ENCODE measurements around the gene H6PD.

Gene H6PD

DNA sequence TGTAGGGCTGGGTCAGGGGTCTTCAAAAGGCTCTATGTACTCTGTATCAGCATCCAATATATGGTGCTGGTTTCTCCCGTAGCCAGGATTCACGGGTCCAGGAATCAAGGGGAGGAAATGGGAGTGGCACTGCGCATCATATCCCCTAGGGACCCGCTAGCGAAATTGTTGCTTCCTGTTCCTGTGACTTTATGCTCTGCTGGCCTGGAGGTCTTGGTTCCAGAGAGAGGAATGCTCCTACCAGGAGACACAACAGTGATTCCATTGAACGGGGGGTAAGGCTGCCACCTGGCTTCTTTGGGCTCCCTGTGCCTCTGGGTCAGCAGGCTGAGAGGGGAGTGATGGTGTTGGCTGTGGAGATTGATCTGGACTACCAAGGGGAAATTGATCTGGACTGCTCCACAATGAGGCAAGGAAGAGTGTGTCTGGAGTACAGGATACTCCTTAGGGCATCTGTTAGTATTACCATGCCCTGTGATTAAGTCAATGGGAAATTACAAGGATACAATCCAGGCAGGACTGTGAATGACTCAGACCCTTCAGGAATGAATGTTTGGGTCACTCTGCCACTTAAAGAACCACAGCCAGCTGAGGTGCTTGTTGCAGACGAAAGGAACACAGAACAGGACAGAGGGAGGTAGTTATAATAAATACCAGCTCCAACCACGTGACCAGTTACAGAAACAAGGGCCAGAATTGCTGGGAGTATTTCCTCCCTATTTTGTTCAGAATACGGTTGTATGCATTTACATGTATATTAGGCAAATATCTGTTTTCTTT, 68.4 kb downstream of the H6PD start:
- H3K4me3 ChIP-seq (replicated peaks; ENCODE audit: low read depth, low read length): no peak overlapping the region
- no peak for TF ChIP-seq CTCF (IDR thresholded peaks at IDR 0.05; ENCODE audit: low read depth, low read length, missing control alignments)
- peak; percentile 87 for DNase-seq (ENCODE audit: extremely low read depth, low read depth)

DNA sequence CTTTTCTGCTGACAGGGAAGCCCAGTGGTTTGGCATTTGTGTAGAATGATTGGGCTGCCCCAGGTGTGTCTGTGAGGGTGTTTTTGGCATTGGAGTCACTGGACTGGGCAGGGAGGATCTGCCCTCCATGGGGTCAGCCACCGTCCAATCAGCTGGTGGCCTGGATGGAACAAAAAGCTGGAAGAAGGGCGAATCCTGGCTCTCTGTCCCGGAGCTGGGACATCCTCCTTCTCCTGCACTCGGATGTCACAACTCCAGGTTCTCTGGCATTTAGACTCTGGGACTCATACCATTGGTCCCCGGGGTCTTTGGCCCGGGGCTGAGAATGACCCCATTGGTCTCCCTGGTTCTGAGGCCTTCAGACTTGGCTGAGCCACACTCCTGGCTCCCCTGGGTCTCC, 69.3 kb downstream of the H6PD start:
- no peak for TF ChIP-seq CTCF (IDR thresholded peaks at IDR 0.05; ENCODE audit: low read depth, low read length, missing control alignments)
- H3K4me3 ChIP-seq (replicated peaks; ENCODE audit: low read depth, low read length): no peak overlapping the region
- no peak for DNase-seq (ENCODE audit: extremely low read depth, low read depth)

DNA sequence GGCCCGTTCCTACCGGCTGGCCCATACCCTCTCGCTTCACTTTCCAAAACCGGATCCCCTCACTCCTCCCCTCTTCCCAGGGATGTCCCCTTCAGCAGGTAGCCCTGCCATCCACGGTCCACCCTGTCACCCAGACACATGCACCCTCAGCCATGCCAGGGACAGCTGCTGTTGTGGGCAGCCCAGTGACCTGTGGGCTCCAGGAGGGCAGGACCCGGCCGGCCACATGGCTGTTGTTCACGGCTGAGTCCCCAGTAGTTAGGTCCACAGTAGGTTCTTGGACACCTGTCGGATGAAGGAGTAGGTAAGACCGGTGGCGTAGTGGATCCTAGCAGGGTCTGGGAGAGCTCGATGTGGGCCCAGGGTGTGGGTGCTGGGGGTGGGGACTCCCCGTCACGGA, 70.6 kb downstream of the H6PD start:
- no peak overlapping the region for H3K4me3 ChIP-seq (replicated peaks; ENCODE audit: low read depth, low read length)
- no peak for DNase-seq (ENCODE audit: extremely low read depth, low read depth)
- no peak for TF ChIP-seq CTCF (IDR thresholded peaks at IDR 0.05; ENCODE audit: low read depth, low read length, missing control alignments)

DNA sequence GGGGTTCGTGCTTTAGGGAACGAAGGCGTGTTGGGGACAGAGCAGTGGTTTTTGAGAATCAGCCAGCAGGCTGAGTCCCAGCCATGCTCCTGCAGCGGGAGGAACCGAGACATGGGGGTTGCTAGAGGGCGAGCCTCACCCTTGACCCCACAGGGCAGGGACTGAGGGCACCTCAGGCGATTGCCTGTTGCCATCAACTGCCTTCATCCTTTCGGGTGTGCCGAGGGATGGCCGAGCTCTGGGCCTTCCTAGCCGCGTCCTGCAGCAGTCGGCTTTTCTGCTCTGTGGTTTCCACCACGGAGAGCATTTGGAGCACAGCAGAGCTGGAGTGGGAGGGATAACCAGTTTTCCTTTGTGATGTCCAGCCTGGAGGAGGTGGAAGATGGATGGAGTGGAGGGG, 71.4 kb downstream of the H6PD start:
- H3K4me3 ChIP-seq (replicated peaks; ENCODE audit: low read depth, low read length): no peak overlapping the region
- no peak for TF ChIP-seq CTCF (IDR thresholded peaks at IDR 0.05; ENCODE audit: low read depth, low read length, missing control alignments)
- no peak for DNase-seq (ENCODE audit: extremely low read depth, low read depth)

GRCh38 chr1:9307303-9307702, 72.7 kb downstream of the H6PD start:
- DNase-seq (ENCODE audit: extremely low read depth, low read depth): no peak
- H3K4me3 ChIP-seq (replicated peaks; ENCODE audit: low read depth, low read length): no peak overlapping the region
- TF ChIP-seq CTCF (IDR thresholded peaks at IDR 0.05; ENCODE audit: low read depth, low read length, missing control alignments): no peak

DNA sequence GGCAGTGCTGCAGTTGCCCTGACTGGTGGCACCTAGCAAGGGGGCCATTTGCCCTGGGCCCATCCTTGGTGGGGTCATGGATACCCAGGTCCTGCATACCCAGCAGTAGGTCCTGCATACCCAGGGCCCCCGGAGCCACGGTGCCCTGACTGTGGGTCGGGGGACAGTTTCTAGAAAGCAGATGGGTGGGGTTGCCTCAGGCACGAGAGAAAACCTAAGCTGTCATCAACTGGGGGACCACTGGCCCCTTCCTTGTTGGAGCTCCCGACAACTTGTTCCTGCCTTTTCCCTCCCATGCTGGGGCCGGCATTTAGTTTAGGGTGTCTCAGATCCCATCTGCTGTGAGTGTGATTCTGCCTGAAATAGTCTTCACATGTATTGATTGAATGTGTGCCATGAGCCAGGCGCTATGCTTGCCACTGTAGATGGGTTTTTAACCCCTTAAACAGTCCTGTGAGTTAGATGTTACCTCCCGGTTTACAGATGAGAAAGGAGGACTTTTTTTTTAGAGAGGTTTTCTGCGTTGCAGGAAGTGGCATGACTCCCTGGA, 73.7 kb downstream of the H6PD start:
- no peak for DNase-seq (ENCODE audit: extremely low read depth, low read depth)
- no peak overlapping the region for H3K4me3 ChIP-seq (replicated peaks; ENCODE audit: low read depth, low read length)
- TF ChIP-seq CTCF (IDR thresholded peaks at IDR 0.05; ENCODE audit: low read depth, low read length, missing control alignments): no peak

Data from HFF-Myc (cell line).